ENCODE measurements around the gene DCTPP1.

DCTPP1 gene

DNA sequence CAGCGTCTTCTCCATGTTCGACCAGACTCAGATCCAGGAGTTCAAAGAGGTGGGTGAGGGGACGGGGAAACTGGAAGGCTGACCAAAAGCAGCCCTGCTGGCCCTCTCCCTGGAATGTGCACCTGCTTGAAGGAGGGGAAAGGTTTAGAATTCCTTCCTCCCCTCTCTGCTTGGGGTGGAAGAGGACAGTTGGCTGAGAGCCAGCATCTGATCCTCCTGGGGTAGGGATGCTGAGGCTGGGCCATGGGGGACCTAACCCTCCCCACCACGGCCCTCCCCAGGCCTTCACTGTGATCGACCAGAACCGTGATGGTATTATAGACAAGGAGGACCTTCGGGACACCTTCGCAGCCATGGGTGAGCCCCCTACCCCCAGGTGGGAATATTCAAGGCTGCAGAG, 54.0 kb downstream of the DCTPP1 start:
- peak overlapping the region; percentile 13 for H3K27ac ChIP-seq
- no peaks in the 10 kb centered on the region for H3K36me3 ChIP-seq
- peaks cover 27 to 35% of the 10 kb centered on the region in 2 experiments for H3K4me1 ChIP-seq (ENCODE audit: control insufficient read depth in 1 of 2, insufficient read depth in 1 of 2, low read depth in 1 of 2, low read length in 1 of 2)
- TF ChIP-seq, protein P1, sequence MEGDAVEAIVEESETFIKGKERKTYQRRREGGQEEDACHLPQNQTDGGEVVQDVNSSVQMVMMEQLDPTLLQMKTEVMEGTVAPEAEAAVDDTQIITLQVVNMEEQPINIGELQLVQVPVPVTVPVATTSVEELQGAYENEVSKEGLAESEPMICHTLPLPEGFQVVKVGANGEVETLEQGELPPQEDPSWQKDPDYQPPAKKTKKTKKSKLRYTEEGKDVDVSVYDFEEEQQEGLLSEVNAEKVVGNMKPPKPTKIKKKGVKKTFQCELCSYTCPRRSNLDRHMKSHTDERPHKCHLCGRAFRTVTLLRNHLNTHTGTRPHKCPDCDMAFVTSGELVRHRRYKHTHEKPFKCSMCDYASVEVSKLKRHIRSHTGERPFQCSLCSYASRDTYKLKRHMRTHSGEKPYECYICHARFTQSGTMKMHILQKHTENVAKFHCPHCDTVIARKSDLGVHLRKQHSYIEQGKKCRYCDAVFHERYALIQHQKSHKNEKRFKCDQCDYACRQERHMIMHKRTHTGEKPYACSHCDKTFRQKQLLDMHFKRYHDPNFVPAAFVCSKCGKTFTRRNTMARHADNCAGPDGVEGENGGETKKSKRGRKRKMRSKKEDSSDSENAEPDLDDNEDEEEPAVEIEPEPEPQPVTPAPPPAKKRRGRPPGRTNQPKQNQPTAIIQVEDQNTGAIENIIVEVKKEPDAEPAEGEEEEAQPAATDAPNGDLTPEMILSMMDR (IDR thresholded peaks at IDR 0.05), result no peak
- no peaks in the 10 kb centered on the region for H3K27me3 ChIP-seq
- H3K4me3 ChIP-seq (ENCODE audit: low read depth in 1 of 2, low read length in 1 of 2), result no peak overlapping the region
- H3K9me3 ChIP-seq, result no peaks in the 10 kb centered on the region

DNA sequence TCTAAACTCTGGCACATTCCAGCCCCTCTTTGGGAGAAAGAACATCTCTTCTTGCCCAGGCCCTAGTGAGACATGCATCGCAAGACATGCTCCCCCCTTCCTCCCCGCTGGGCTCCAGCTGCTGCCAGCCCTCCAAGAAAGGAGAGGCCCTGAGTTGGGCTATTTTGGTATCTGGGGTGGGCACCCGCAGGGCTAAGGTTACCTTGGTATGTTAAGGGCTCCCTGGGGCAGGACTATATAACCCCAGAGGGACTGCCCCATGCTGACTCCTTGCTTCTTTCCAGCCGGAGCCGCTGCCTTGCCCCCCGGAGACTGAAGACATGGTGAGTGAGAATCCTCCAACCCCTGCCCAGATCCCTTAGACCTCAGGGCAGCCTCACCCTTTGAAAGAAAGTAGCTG, 55.3 kb downstream of the DCTPP1 start, which contains the start of gene MYL11:
Gene MYL11, plus strand, starts transcription at position 265 of the 400 bp plus-strand sequence. Its CDS starts 56 bp downstream, at position 321.
- TF ChIP-seq, protein P1 (IDR thresholded peaks at IDR 0.05), result no peak

More for the DNA sequence above, 55.3 kb downstream of the DCTPP1 start, which contains the start of gene MYL11:
- Histone ChIP-seq H3K36me3 (no peaks in the 10 kb centered on the region), H3K4me1 (ENCODE audit: control insufficient read depth in 1 of 2, insufficient read depth in 1 of 2, low read depth in 1 of 2, low read length in 1 of 2) (peaks cover 28 to 35% of the 10 kb centered on the region in 2 experiments), H3K4me3 (ENCODE audit: low read depth in 1 of 2, low read length in 1 of 2) (no peak within 1 kb of the TSS), H3K27ac (peak within 1 kb of the TSS; percentile 13), H3K9me3 (no peaks in the 10 kb centered on the region), H3K27me3 (no peaks in the 10 kb centered on the region)
